ENCODE data around the gene CLSTN1.

CLSTN1 gene

GRCh38 chr1:9850442-9851162 is 26.8 kb upstream of the CLSTN1 start:
- no peak for DNase-seq

GRCh38 chr1:9849691-9850441 is 26.1 kb upstream of the CLSTN1 start:
- DNase-seq: peak; percentile 25

GRCh38 chr1:9848022-9848421 is 24.3 kb upstream of the CLSTN1 start:
- no peak for DNase-seq

GRCh38 chr1:9847269-9847668 is 23.5 kb upstream of the CLSTN1 start:
- DNase-seq: no peak

GRCh38 chr1:9846611-9847171 is 22.9 kb upstream of the CLSTN1 start:
- peak; percentile 6 for DNase-seq

GRCh38 chr1:9845914-9846313 is 22.1 kb upstream of the CLSTN1 start:
- no peak for DNase-seq

- DNase-seq: no peak
Measured at GRCh38 chr1:9844756-9845155, 21.0 kb upstream of the CLSTN1 start.

GRCh38 chr1:9844106-9844505 is 20.3 kb upstream of the CLSTN1 start:
- no peak for DNase-seq

- peak; percentile 96 for DNase-seq
Measured at GRCh38 chr1:9843576-9843945, 19.8 kb upstream of the CLSTN1 start.

GRCh38 chr1:9842781-9843575 is 19.2 kb upstream of the CLSTN1 start:
- peak; percentile 85 for DNase-seq

GRCh38 chr1:9842073-9842711 is 18.4 kb upstream of the CLSTN1 start:
- DNase-seq: peak; percentile 73

- DNase-seq: no peak
Measured at GRCh38 chr1:9841460-9841859, 17.7 kb upstream of the CLSTN1 start.

- DNase-seq: peak; percentile 73
Measured at GRCh38 chr1:9840176-9840575, 16.4 kb upstream of the CLSTN1 start.

GRCh38 chr1:9838946-9839345 is 15.2 kb upstream of the CLSTN1 start:
- DNase-seq: peak; percentile 25

- no peak for DNase-seq
Measured at GRCh38 chr1:9836632-9836960, 12.8 kb upstream of the CLSTN1 start.

GRCh38 chr1:9835758-9836631 is 12.2 kb upstream of the CLSTN1 start:
- DNase-seq: peak; percentile 16

GRCh38 chr1:9835404-9835757 is 11.6 kb upstream of the CLSTN1 start:
- no peak for DNase-seq

- no peak for DNase-seq
Measured at GRCh38 chr1:9833632-9834031, 9.9 kb upstream of the CLSTN1 start.

- DNase-seq: peak; percentile 27
Measured at GRCh38 chr1:9827558-9828185, 3.9 kb upstream of the CLSTN1 start.

GRCh38 chr1:9826616-9827015 is 2.9 kb upstream of the CLSTN1 start:
- DNase-seq: no peak

- no peak for DNase-seq
Measured at GRCh38 chr1:9826087-9826486, 2.3 kb upstream of the CLSTN1 start.
